ENCODE results near the gene MEOX2. TPM values are rescaled to one million over a fixed set of nuclear protein-coding genes. Genes with fewer than 3 reads are reported as not detected.

MEOX2 gene
- total RNA-seq, 1 experiment from 2014 or later: 0.22 TPM

GRCh38 chr7:15681186-15681585 lies 5.3 kb downstream of the MEOX2 start:
- no peak for TF ChIP-seq EZH2 (IDR thresholded peaks at IDR 0.05; ENCODE audit: low read depth)
- H3K79me2 ChIP-seq (ENCODE audit: low read depth): no peaks in the 10 kb centered on the region
- CTCF ChIA-PET: no interaction called here
- no peaks in the 10 kb centered on the region for H3K4me1 ChIP-seq (replicated peaks; ENCODE audit: insufficient read depth)
- no peak overlapping the region for H2AFZ ChIP-seq
- DNase-seq: no peak
- no peak overlapping the region for H3K27ac ChIP-seq
- H3K4me3 ChIP-seq: no peak overlapping the region
- H3K27me3 ChIP-seq (ENCODE audit: insufficient read depth, low read depth): no peaks in the 10 kb centered on the region
- H3K36me3 ChIP-seq (ENCODE audit: low read depth): no peaks in the 10 kb centered on the region
- BruUV-seq (replicated peaks): no TSS peak
- no peaks in the 10 kb centered on the region for H3F3A ChIP-seq (ENCODE audit: insufficient read depth, low read depth)
- H3K4me2 ChIP-seq: no peak overlapping the region
- intact Hi-C loops (cut with micrococcal nuclease; ENCODE audit: unreplicated experiment): no loop called here
- H4K20me1 ChIP-seq (ENCODE audit: insufficient read depth): no peaks in the 10 kb centered on the region
- H3K9me2 ChIP-seq (ENCODE audit: insufficient read depth): no peaks in the 10 kb centered on the region
- no peaks in the 10 kb centered on the region for H3K9me3 ChIP-seq (ENCODE audit: insufficient read depth, low read depth)
- POLR2A ChIA-PET (ENCODE audit: unreplicated experiment): no interaction called here

GRCh38 chr7:15680446-15680845 lies 6.0 kb downstream of the MEOX2 start:
- no peaks in the 10 kb centered on the region for H4K20me1 ChIP-seq (ENCODE audit: insufficient read depth)
- no peak overlapping the region for H3K4me2 ChIP-seq
- TF ChIP-seq EZH2 (IDR thresholded peaks at IDR 0.05; ENCODE audit: low read depth): no peak
- TF ChIP-seq CTCF (conservative IDR thresholded peaks at IDR 0.05): no peak
- H3K27ac ChIP-seq: no peak overlapping the region
- H3K4me1 ChIP-seq (replicated peaks; ENCODE audit: insufficient read depth): no peaks in the 10 kb centered on the region
- no peaks in the 10 kb centered on the region for H3K36me3 ChIP-seq (ENCODE audit: low read depth)
- POLR2A ChIA-PET (ENCODE audit: unreplicated experiment): no interaction called here
- intact Hi-C loops (cut with micrococcal nuclease; ENCODE audit: unreplicated experiment): no loop called here
- no peak overlapping the region for H2AFZ ChIP-seq
- no TSS peak for BruUV-seq (replicated peaks)
- no peaks in the 10 kb centered on the region for H3K9me2 ChIP-seq (ENCODE audit: insufficient read depth)
- no peaks in the 10 kb centered on the region for H3F3A ChIP-seq (ENCODE audit: insufficient read depth, low read depth)
- H3K4me3 ChIP-seq: no peak overlapping the region
- no peaks in the 10 kb centered on the region for H3K27me3 ChIP-seq (ENCODE audit: insufficient read depth, low read depth)
- no peak for DNase-seq
- no peaks in the 10 kb centered on the region for H3K79me2 ChIP-seq (ENCODE audit: low read depth)
- H3K9me3 ChIP-seq (ENCODE audit: insufficient read depth, low read depth): no peaks in the 10 kb centered on the region
- CTCF ChIA-PET: no interaction called here

- Histone ChIP-seq H3K4me2 (no peak overlapping the region), H3K27me3 (ENCODE audit: insufficient read depth, low read depth) (no peaks in the 10 kb centered on the region), H3K4me1 (replicated peaks; ENCODE audit: insufficient read depth) (no peaks in the 10 kb centered on the region), H3F3A (ENCODE audit: insufficient read depth, low read depth) (no peaks in the 10 kb centered on the region), H3K79me2 (ENCODE audit: low read depth) (no peaks in the 10 kb centered on the region), H3K9me3 (ENCODE audit: insufficient read depth, low read depth) (no peaks in the 10 kb centered on the region), H2AFZ (no peak overlapping the region), H3K36me3 (ENCODE audit: low read depth) (no peaks in the 10 kb centered on the region), H3K27ac (no peak overlapping the region), H4K20me1 (ENCODE audit: insufficient read depth) (no peaks in the 10 kb centered on the region), H3K4me3 (no peak overlapping the region), H3K9me2 (ENCODE audit: insufficient read depth) (no peaks in the 10 kb centered on the region)
- ChIA-PET CTCF (no interaction called here), POLR2A (ENCODE audit: unreplicated experiment) (no interaction called here)
- no TSS peak for BruUV-seq (replicated peaks)
- TF ChIP-seq CTCF (conservative IDR thresholded peaks at IDR 0.05) (no peak), EZH2 (IDR thresholded peaks at IDR 0.05; ENCODE audit: low read depth) (no peak)
- DNase-seq: no peak
- intact Hi-C loops (cut with micrococcal nuclease; ENCODE audit: unreplicated experiment): no loop called here
These were observed 7.2 kb downstream of the MEOX2 start for GRCh38 chr7:15679306-15679705.

- Histone ChIP-seq H3K79me2 (ENCODE audit: low read depth) (no peaks in the 10 kb centered on the region), H3K9me2 (ENCODE audit: insufficient read depth) (no peaks in the 10 kb centered on the region), H3K27ac (no peak overlapping the region), H3K4me2 (no peak overlapping the region), H3K36me3 (ENCODE audit: low read depth) (no peaks in the 10 kb centered on the region), H2AFZ (no peak overlapping the region), H3K27me3 (ENCODE audit: insufficient read depth, low read depth) (no peaks in the 10 kb centered on the region), H4K20me1 (ENCODE audit: insufficient read depth) (no peaks in the 10 kb centered on the region), H3F3A (ENCODE audit: insufficient read depth, low read depth) (no peaks in the 10 kb centered on the region), H3K4me3 (no peak overlapping the region), H3K4me1 (replicated peaks; ENCODE audit: insufficient read depth) (no peaks in the 10 kb centered on the region), H3K9me3 (ENCODE audit: insufficient read depth, low read depth) (no peaks in the 10 kb centered on the region)
- ChIA-PET POLR2A (ENCODE audit: unreplicated experiment) (no interaction called here), CTCF (no interaction called here)
- TF ChIP-seq EZH2 (IDR thresholded peaks at IDR 0.05; ENCODE audit: low read depth) (no peak), CTCF (conservative IDR thresholded peaks at IDR 0.05) (no peak)
- no TSS peak for BruUV-seq (replicated peaks)
- DNase-seq: no peak
- intact Hi-C loops (cut with micrococcal nuclease; ENCODE audit: unreplicated experiment): no loop called here
These were observed 7.8 kb downstream of the MEOX2 start for GRCh38 chr7:15678653-15679052.
